HCT116 (cell line): ENCODE data around the gene RAP2A. TPM values are rescaled to one million over a fixed set of nuclear protein-coding genes. Genes with fewer than 3 reads are reported as not detected.

Experiments
- ATAC-seq: fragments of 200-7000 bp; cut with Tn5 transposase; 2 replicates; pipeline ENCODE4 v1.9.1; 2020; ENCODE audit warnings: mild to moderate bottlenecking, moderate library complexity
- Bru-seq: library from RNA; stranded (reverse); fragments of 400-500 nt; gene quantifications from one replicate; lab custom pipeline; 2021; lab: Mats Ljungman, UMichigan
- BruChase-seq, 2 experiments: library from RNA; stranded (reverse); fragments of 400-500 nt; gene quantifications; one replicate each; lab custom pipeline; 2021; lab: Mats Ljungman, UMichigan
- BruUV-seq: library from RNA; stranded (reverse); fragments of 400-500 nt; replicated peaks from 2 replicates; lab custom pipeline; 2021; lab: Mats Ljungman, UMichigan
- CTCF ChIA-PET: fragments of 300-600 bp; sonication (Branson Sonifier 250); formaldehyde crosslinking; loops from one replicate; lab custom pipeline; 2021; ENCODE audit warnings: antibody characterized with exemption; lab: Charles Lee
- POLR2A ChIA-PET: fragments of 300-600, 350-600 bp; sonication (Branson Sonifier 250); formaldehyde crosslinking; loops from one replicate; lab custom pipeline; 2021; ENCODE audit warnings: antibody characterized with exemption; lab: Charles Lee
- RAD21 ChIA-PET, 2 experiments: fragments of 300-600 bp; sonication (Branson Sonifier 250); formaldehyde crosslinking; loops; one replicate each; lab custom pipeline; 2023; ENCODE audit warnings: low total read pairs in 2 of 2; ENCODE audit not compliant: uncharacterized antibody in 2 of 2, unreplicated experiment in 2 of 2, low non-redundant PET in 1 of 2; lab: Charles Lee
- DNase-seq: peaks from one replicate; pipeline ENCODE4 v3.0.0-alpha.2; 2010; ENCODE audit warnings: low read depth, low spot score
- H2AFZ ChIP-seq: fragments of 200-600 bp; shearing (Covaris generic), sonication (generic); 2 replicates; pipeline ENCODE4 v1.6.1; 2017; ENCODE audit warnings: low read depth, mixed run types, mixed read lengths, antibody characterized with exemption, low read length; ENCODE audit not compliant: poor library complexity, severe bottlenecking
- H3K27ac ChIP-seq: 2 replicates; pipeline ENCODE4 v1.5.1; 2012; ENCODE audit warnings: low read depth, low read length
- H3K27me3 ChIP-seq: fragments of 200-600 bp; sonication (generic); 2 replicates; pipeline ENCODE4 v1.6.1; 2016; ENCODE audit warnings: mixed run types, low read length, mixed read lengths; ENCODE audit not compliant: insufficient read depth
- H3K36me3 ChIP-seq, 2 experiments: fragments of 200-500 bp in 1 of 2; fragments of 200-600 bp in 1 of 2; sonication (Bioruptor generic) in 1 of 2; sonication (generic) in 1 of 2; 2 replicates each; pipeline versions ENCODE4 v1.5.1 to v1.6.1; 2014 to 2016; ENCODE audit warnings: low read length in 2 of 2, inconsistent platforms in 1 of 2, mixed read lengths in 1 of 2, mixed run types in 1 of 2; ENCODE audit not compliant: insufficient read depth in 2 of 2, control insufficient read depth in 1 of 2
- H3K4me1 ChIP-seq, 2 experiments: fragments of 200-600 bp in 1 of 2; sonication (generic) in 1 of 2; 2 replicates each; pipeline versions ENCODE4 v1.5.1 to v1.6.1; 2012 to 2017; ENCODE audit warnings: low read length in 2 of 2, inconsistent platforms in 1 of 2, mild to moderate bottlenecking in 1 of 2, mixed read lengths in 1 of 2, mixed run types in 1 of 2, moderate library complexity in 1 of 2; ENCODE audit not compliant: insufficient read depth in 2 of 2, control insufficient read depth in 1 of 2
- H3K4me2 ChIP-seq: fragments of 200-600 bp; sonication (generic); 2 replicates; pipeline ENCODE4 v1.6.1; 2017; ENCODE audit warnings: mixed run types, low read length, mixed read lengths
- H3K4me3 ChIP-seq, 2 experiments: fragments of 200-600 bp in 1 of 2; sonication (generic) in 1 of 2; replicated peaks in 1 of 2; 2 replicates each; pipeline ENCODE4 v1.5.1; 2011 to 2016; ENCODE audit warnings: low read length in 2 of 2, control low read depth in 1 of 2, low read depth in 1 of 2, mild to moderate bottlenecking in 1 of 2, mixed read lengths in 1 of 2, mixed run types in 1 of 2
- H3K79me2 ChIP-seq: fragments of 200-600 bp; sonication (generic); 2 replicates; pipeline ENCODE4 v1.6.1; 2017; ENCODE audit warnings: mild to moderate bottlenecking, mixed run types, low read length, moderate library complexity, mixed read lengths; ENCODE audit not compliant: insufficient read depth
- H3K9ac ChIP-seq: fragments of 200-600 bp; sonication (generic); 2 replicates; pipeline ENCODE4 v1.6.1; 2016; ENCODE audit warnings: low read length, mixed read lengths
- H3K9me2 ChIP-seq: fragments of 200-600 bp; sonication (generic), shearing (Covaris generic); 2 replicates; pipeline ENCODE4 v1.6.1; 2017; ENCODE audit warnings: mixed run types, mild to moderate bottlenecking, moderate library complexity; ENCODE audit not compliant: insufficient read depth
- H3K9me3 ChIP-seq, 2 experiments: fragments of 200-500 bp in 1 of 2; fragments of 200-600 bp in 1 of 2; sonication (Bioruptor generic) in 1 of 2; sonication (generic) in 1 of 2; 2 replicates each; pipeline ENCODE4 v1.6.1; 2014 to 2017; ENCODE audit warnings: low read length in 2 of 2, mixed read lengths in 2 of 2, inconsistent platforms in 1 of 2, low read depth in 1 of 2, mild to moderate bottlenecking in 1 of 2, mixed run types in 1 of 2, moderate library complexity in 1 of 2; ENCODE audit not compliant: control insufficient read depth in 1 of 2, insufficient read depth in 1 of 2
- H4K20me1 ChIP-seq: fragments of 200-600 bp; sonication (generic), shearing (Covaris generic); 2 replicates; pipeline ENCODE4 v1.6.1; 2017; ENCODE audit warnings: mixed run types, mild to moderate bottlenecking, moderate library complexity; ENCODE audit not compliant: insufficient read depth
- CBX3 ChIP-seq: IDR thresholded peaks from 2 replicates; pipeline ENCODE4 v1.6.1; 2012; ENCODE audit warnings: low read depth
- CEBPB ChIP-seq: IDR thresholded peaks from 2 replicates; pipeline ENCODE4 v1.6.1; 2012; ENCODE audit warnings: low read depth
- EGR1 ChIP-seq: IDR thresholded peaks from 2 replicates; pipeline ENCODE4 v1.6.1; 2012; ENCODE audit warnings: low read depth
- ELF1 ChIP-seq: IDR thresholded peaks from 2 replicates; pipeline ENCODE4 v1.6.1; 2012; ENCODE audit warnings: low read depth, borderline replicate concordance
- POLR2A ChIP-seq: IDR thresholded peaks from 2 replicates; pipeline ENCODE4 v1.7.0; 2011; ENCODE audit warnings: borderline replicate concordance; ENCODE audit not compliant: insufficient read depth, insufficient read length; ENCODE audit errors: extremely low read depth
- POLR2AphosphoS5 ChIP-seq: IDR thresholded peaks from 2 replicates; pipeline ENCODE4 v1.6.1; 2011; ENCODE audit warnings: mild to moderate bottlenecking, low read depth, low read length, moderate library complexity
- SIN3A ChIP-seq: IDR thresholded peaks from 2 replicates; pipeline ENCODE4 v1.6.1; 2012; ENCODE audit warnings: low read depth
- ZFX ChIP-seq: fragments of 450-650 bp; IDR thresholded peaks from 2 replicates; pipeline ENCODE4 v1.6.1; 2017
- intact Hi-C: fragments of 100-400 bp; cut with micrococcal nuclease; formaldehyde crosslinking; loops from 2 replicates; pipeline ENCODE4 v1.10.0; 2022
- long read RNA-seq: library from polyadenylated mRNA; unstranded; transcript quantifications from one replicate; pipeline ENCODE4 v2.0.0, GENCODE V29; 2021; ENCODE audit not compliant: unreplicated experiment
- polyA plus RNA-seq: library from polyadenylated mRNA; unstranded; fragments of >200 nt; gene quantifications from 2 replicates; pipeline ENCODE4 v1.2.1, GENCODE V29; 2012; ENCODE audit warnings: missing spikeins
- total RNA-seq: library from RNA; stranded (reverse); gene quantifications from one replicate; pipeline ENCODE4 v1.2.1, GENCODE V29; 2021; ENCODE audit not compliant: unreplicated experiment
- TF ChIP-seq, protein P1 (sequence below), 3 experiments: fragments of 200-600 bp in 1 of 3; sonication (generic) in 1 of 3; IDR thresholded peaks in 2 of 3; conservative IDR thresholded peaks in 1 of 3; 2 replicates each; pipeline ENCODE4 v1.5.1; 2012 to 2017; ENCODE audit warnings: low read depth in 2 of 3, low read length in 2 of 3, antibody characterized with exemption in 1 of 3, borderline replicate concordance in 1 of 3, control low read depth in 1 of 3, mild to moderate bottlenecking in 1 of 3, mixed read lengths in 1 of 3, mixed run types in 1 of 3, moderate library complexity in 1 of 3; ENCODE audit not compliant: insufficient read depth in 1 of 3
- TF ChIP-seq, protein P2 (sequence below): IDR thresholded peaks from 2 replicates; pipeline ENCODE4 v1.6.1; 2012

Gene RAP2A
- total RNA-seq (27.6 TPM), Bru-seq, nascent RNA (percentile 69 among the genes with signal in this experiment), BruChase-seq, experiment 1, labeled RNA remaining after a 6-hour chase (percentile 88 among the genes with signal in this experiment), BruChase-seq, experiment 2, labeled RNA remaining after a 2-hour chase (percentile 77 among the genes with signal in this experiment)
- 16.0 and 19.4 TPM in 2 replicates for polyA plus RNA-seq
- long read RNA-seq, full-length matches to known transcripts, result 46 of 61 reads
- long read RNA-seq, partial matches to known transcripts, result 12 of 61 reads
- long read RNA-seq, other reads (novel, unspliced or antisense), result 3 of 61 reads

GRCh38 chr13:97433727-97434396 is at the start of gene RAP2A:
Gene RAP2A (plus strand): TSS chr13:97434169. CDS start chr13:97434471, 302 bp downstream.
- Histone ChIP-seq H3K27ac (peak within 1 kb of the TSS; percentile 92), H3K27me3 (no peaks in the 10 kb centered on the region), H3K79me2 (peaks cover 22% of the 10 kb centered on the region), H3K4me2 (peak within 1 kb of the TSS; percentile 99), H3K4me3 (peak within 1 kb of the TSS; percentile 76 to 80), H3K36me3 (no peaks in the 10 kb centered on the region), H3K9me3 (no peaks in the 10 kb centered on the region), H3K9ac (peak within 1 kb of the TSS; percentile 83), H3K9me2 (no peaks in the 10 kb centered on the region), H4K20me1 (no peaks in the 10 kb centered on the region), H2AFZ (peak within 1 kb of the TSS; percentile 88), H3K4me1 (peaks cover 7 to 23% of the 10 kb centered on the region in 2 experiments)
- POLR2A ChIA-PET, result interaction anchor here (1.4 to 1.9 kb wide), 3 partner anchors 10 to 292 kb away, joined by 4 to 8 read pairs (median 4); no protein-coding TSS in a partner anchor
- CTCF ChIA-PET, result interaction anchor here (1.6 kb wide), 1 partner anchor 141 kb away, joined by 5 read pairs; no protein-coding TSS in a partner anchor
- peak; percentile 23 for TF ChIP-seq POLR2A
- peak; percentile 62 for TF ChIP-seq POLR2AphosphoS5
- no peak for TF ChIP-seq EGR1
- TF ChIP-seq CEBPB, result no peak
- TF ChIP-seq, protein P1, sequence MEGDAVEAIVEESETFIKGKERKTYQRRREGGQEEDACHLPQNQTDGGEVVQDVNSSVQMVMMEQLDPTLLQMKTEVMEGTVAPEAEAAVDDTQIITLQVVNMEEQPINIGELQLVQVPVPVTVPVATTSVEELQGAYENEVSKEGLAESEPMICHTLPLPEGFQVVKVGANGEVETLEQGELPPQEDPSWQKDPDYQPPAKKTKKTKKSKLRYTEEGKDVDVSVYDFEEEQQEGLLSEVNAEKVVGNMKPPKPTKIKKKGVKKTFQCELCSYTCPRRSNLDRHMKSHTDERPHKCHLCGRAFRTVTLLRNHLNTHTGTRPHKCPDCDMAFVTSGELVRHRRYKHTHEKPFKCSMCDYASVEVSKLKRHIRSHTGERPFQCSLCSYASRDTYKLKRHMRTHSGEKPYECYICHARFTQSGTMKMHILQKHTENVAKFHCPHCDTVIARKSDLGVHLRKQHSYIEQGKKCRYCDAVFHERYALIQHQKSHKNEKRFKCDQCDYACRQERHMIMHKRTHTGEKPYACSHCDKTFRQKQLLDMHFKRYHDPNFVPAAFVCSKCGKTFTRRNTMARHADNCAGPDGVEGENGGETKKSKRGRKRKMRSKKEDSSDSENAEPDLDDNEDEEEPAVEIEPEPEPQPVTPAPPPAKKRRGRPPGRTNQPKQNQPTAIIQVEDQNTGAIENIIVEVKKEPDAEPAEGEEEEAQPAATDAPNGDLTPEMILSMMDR (IDR thresholded peaks at IDR 0.05 in 2 of 3, conservative IDR thresholded peaks at IDR 0.05 in 1 of 3; ENCODE audit: borderline replicate concordance in 1 of 3, insufficient read depth in 1 of 3, low read depth in 2 of 3, low read length in 2 of 3), result no peak
- 0 out of 2 replicates have a peak, but pooled peaks have one; percentile 16 for TF ChIP-seq SIN3A
- TF ChIP-seq CBX3, result no peak
- TF ChIP-seq ZFX, result 0 out of 2 replicates have a peak, but pooled peaks have one; percentile 18
- TF ChIP-seq ELF1, result no peak
- TF ChIP-seq, protein P2, sequence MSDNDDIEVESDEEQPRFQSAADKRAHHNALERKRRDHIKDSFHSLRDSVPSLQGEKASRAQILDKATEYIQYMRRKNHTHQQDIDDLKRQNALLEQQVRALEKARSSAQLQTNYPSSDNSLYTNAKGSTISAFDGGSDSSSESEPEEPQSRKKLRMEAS, result peak; percentile 12; the same call in 1 of the 2 replicates
- intact Hi-C loops, result loop anchor here (1.0 to 10.0 kb wide), 2 partner anchors 134 to 541 kb away; no protein-coding TSS in a partner anchor
- RAD21 ChIA-PET, result no interaction called here
- no TSS peak for BruUV-seq
- ATAC-seq (peak; percentile 80), DNase-seq (peak; percentile 65)
